ENCODE results near the gene DLG1. TPM values are rescaled to one million over a fixed set of nuclear protein-coding genes. Genes with fewer than 3 reads are reported as not detected.

DLG1 gene
- total RNA-seq: 101 TPM
- 19.4 TPM for polyA plus RNA-seq (ENCODE audit: insufficient read depth, low read depth, low replicate concordance)
- long read RNA-seq, donor 1, partial matches to known transcripts: 0 of 2 reads
- long read RNA-seq, donor 1, other reads (novel, unspliced or antisense): 0 of 2 reads
- long read RNA-seq, donor 2, partial matches to known transcripts: 0 of 1 reads
- long read RNA-seq, donor 2, other reads (novel, unspliced or antisense): 0 of 1 reads
- long read RNA-seq, donor 3, partial matches to known transcripts: 0 of 1 reads
- long read RNA-seq, donor 3, other reads (novel, unspliced or antisense): 0 of 1 reads
- long read RNA-seq, donor 4, partial matches to known transcripts: 0 of 1 reads
- long read RNA-seq, donor 4, other reads (novel, unspliced or antisense): 0 of 1 reads
- long read RNA-seq, donor 5: 0 reads
- long read RNA-seq, donor 6, partial matches to known transcripts: 0 of 1 reads
- long read RNA-seq, donor 6, other reads (novel, unspliced or antisense): 0 of 1 reads
- long read RNA-seq, donor 7, partial matches to known transcripts: 6 of 38 reads
- long read RNA-seq, donor 7, other reads (novel, unspliced or antisense): 30 of 38 reads
- long read RNA-seq, donor 8: 0 reads
- long read RNA-seq, donor 9, partial matches to known transcripts: 0 of 1 reads
- long read RNA-seq, donor 9, other reads (novel, unspliced or antisense): 0 of 1 reads
- long read RNA-seq, donor 10, full-length matches to known transcripts: 5 of 5 reads
- long read RNA-seq, donor 10, partial matches to known transcripts: 0 of 5 reads
- long read RNA-seq, donor 10, other reads (novel, unspliced or antisense): 0 of 5 reads

DNA sequence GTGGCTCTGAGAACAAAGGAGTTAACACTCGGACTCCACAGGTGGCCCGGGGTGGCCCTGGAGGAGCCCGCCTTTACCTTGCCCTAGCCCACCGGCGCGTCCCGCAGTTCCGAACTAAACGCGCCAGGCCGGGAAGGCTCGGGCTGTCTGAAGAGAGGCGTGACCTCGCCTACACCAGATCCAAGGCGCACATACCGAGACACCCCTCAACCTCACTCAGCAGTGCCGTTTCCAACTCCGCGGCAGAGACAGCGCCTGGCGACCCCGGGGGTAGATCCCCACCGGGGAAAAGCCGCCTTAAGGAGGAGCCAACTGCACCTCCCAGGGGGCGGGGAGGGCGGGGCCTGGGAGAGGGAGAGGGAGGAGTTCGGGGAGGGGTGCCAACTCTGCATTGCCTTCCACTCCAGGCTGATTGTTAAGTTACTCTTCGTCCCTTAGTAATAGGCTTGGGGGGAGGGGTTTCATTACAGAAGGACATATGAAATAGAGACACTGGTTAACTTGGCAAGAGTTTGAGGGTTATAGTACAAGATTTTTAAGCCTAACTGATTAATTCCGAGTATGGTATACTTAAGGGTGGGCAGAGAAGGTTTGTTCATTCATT is at the start of gene DLG1:
TSS of gene DLG1 (minus strand) at position 272 of the 604 bp plus-strand sequence. CDS start 1,408 bp downstream, outside the sequence.
- intact Hi-C loops (cut with DNase I): no loop called here
- Histone ChIP-seq H3K9ac (ENCODE audit: low read length in 3 of 3) (peak within 1 kb of the TSS; percentile 11 to 90 (median 78)), H3K27ac (ENCODE audit: low read depth in 2 of 2, low read length in 2 of 2) (peak within 1 kb of the TSS; percentile 86 to 94), H3K9me3 (ENCODE audit: control insufficient read depth in 2 of 3, insufficient read depth in 1 of 3, low read length in 3 of 3) (no peaks in the 10 kb centered on the region), H3K36me3 (ENCODE audit: control insufficient read depth in 2 of 3, insufficient read depth in 3 of 3, low read length in 3 of 3) (peaks cover 0 to 4% (median 0%) of the 10 kb centered on the region in 3 donors), H3K27me3 (ENCODE audit: control insufficient read depth, insufficient read depth, low read length) (no peaks in the 10 kb centered on the region), H3K4me1 (ENCODE audit: control insufficient read depth in 2 of 3, insufficient read depth in 2 of 3, low read depth in 1 of 3, low read length in 3 of 3) (peaks cover 0 to 9% (median 5%) of the 10 kb centered on the region in 3 donors), H3K4me3 (ENCODE audit: low read length in 3 of 3) (peak within 1 kb of the TSS; percentile 82 to 88 (median 84))
- FAIRE-seq: no peak
- TF ChIP-seq, protein P1, sequence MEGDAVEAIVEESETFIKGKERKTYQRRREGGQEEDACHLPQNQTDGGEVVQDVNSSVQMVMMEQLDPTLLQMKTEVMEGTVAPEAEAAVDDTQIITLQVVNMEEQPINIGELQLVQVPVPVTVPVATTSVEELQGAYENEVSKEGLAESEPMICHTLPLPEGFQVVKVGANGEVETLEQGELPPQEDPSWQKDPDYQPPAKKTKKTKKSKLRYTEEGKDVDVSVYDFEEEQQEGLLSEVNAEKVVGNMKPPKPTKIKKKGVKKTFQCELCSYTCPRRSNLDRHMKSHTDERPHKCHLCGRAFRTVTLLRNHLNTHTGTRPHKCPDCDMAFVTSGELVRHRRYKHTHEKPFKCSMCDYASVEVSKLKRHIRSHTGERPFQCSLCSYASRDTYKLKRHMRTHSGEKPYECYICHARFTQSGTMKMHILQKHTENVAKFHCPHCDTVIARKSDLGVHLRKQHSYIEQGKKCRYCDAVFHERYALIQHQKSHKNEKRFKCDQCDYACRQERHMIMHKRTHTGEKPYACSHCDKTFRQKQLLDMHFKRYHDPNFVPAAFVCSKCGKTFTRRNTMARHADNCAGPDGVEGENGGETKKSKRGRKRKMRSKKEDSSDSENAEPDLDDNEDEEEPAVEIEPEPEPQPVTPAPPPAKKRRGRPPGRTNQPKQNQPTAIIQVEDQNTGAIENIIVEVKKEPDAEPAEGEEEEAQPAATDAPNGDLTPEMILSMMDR (IDR thresholded peaks at IDR 0.05; ENCODE audit: borderline replicate concordance, extremely low read depth, insufficient read depth): no peak
- DNase-seq: peak; percentile 94 to 97 (median 96)

DNA sequence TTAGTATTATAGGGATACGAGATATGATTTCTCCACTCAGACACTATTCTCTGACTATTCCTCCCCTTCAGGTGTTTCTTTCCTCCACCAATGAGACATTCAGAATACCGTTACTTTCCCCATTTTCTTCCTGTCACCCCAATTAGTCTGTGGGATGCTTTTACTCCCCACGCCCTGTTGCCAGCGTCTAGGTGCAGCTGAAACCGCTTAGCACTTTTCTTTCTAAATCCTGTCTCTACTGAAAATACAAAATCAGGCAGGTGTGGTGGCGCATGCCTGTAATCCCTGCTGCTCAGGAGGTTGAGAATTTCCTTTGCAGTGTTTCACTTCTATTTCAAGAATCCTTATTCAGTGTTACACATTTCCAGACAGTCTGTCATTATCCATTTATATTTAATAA is 49.6 kb upstream of the DLG1 start:
- no peaks in the 10 kb centered on the region for H3K27me3 ChIP-seq (ENCODE audit: control insufficient read depth, insufficient read depth, low read length)
- no peak overlapping the region for H3K27ac ChIP-seq (ENCODE audit: low read depth in 2 of 2, low read length in 2 of 2)
- TF ChIP-seq, protein P1 (IDR thresholded peaks at IDR 0.05; ENCODE audit: borderline replicate concordance, extremely low read depth, insufficient read depth): no peak
- H3K9me3 ChIP-seq (ENCODE audit: control insufficient read depth in 2 of 3, insufficient read depth in 1 of 3, low read length in 3 of 3): no peaks in the 10 kb centered on the region
- no peak overlapping the region for H3K4me3 ChIP-seq (ENCODE audit: low read length in 3 of 3)
- DNase-seq (no peak), FAIRE-seq (no peak)
- no peaks in the 10 kb centered on the region for H3K4me1 ChIP-seq (ENCODE audit: control insufficient read depth in 2 of 3, insufficient read depth in 2 of 3, low read depth in 1 of 3, low read length in 3 of 3)
- no peaks in the 10 kb centered on the region for H3K36me3 ChIP-seq (ENCODE audit: control insufficient read depth in 2 of 3, insufficient read depth in 3 of 3, low read length in 3 of 3)
- intact Hi-C loops (cut with DNase I): no loop called here
- H3K9ac ChIP-seq (ENCODE audit: low read length in 3 of 3): no peak overlapping the region

DNA sequence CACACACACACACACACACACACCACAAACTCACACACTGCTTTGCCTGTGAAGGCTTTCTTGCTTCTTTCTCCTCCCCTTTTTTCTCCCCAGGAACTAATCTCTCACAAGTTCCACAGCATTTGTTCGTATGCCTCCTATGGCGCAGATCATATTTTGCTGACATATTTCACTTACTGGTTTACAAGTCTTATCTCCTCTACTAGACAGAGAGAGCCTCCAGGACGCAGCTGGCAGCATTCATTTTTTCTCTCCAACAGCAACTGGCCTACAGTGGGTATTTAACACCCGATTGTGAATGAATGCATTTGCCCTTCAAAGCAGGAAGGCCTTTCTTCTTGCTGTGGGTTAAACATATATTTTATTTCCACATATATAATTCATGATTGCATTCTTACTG is 47.0 kb upstream of the DLG1 start:
- Histone ChIP-seq H3K27ac (ENCODE audit: low read depth in 2 of 2, low read length in 2 of 2) (no peak overlapping the region), H3K4me1 (ENCODE audit: control insufficient read depth in 2 of 3, insufficient read depth in 2 of 3, low read depth in 1 of 3, low read length in 3 of 3) (no peaks in the 10 kb centered on the region), H3K27me3 (ENCODE audit: control insufficient read depth, insufficient read depth, low read length) (no peaks in the 10 kb centered on the region), H3K9ac (ENCODE audit: low read length in 3 of 3) (no peak overlapping the region), H3K9me3 (ENCODE audit: control insufficient read depth in 2 of 3, insufficient read depth in 1 of 3, low read length in 3 of 3) (no peaks in the 10 kb centered on the region), H3K4me3 (ENCODE audit: low read length in 3 of 3) (no peak overlapping the region), H3K36me3 (ENCODE audit: control insufficient read depth in 2 of 3, insufficient read depth in 3 of 3, low read length in 3 of 3) (no peaks in the 10 kb centered on the region)
- intact Hi-C loops (cut with DNase I): no loop called here
- no peak for FAIRE-seq
- TF ChIP-seq, protein P1 (IDR thresholded peaks at IDR 0.05; ENCODE audit: borderline replicate concordance, extremely low read depth, insufficient read depth): no peak
- DNase-seq: no peak
